ENCODE measurements around the gene DNAJB12.

DNAJB12 gene

GRCh38 chr10:72316748-72317435, 37.8 kb downstream of the DNAJB12 start:
- no peak for DNase-seq (ENCODE audit: extremely low spot score)
- POLR2A ChIA-PET, result interaction anchor here (0.9 kb wide), 1 partner anchor 19 kb away, joined by 4 read pairs; no protein-coding TSS in a partner anchor
- CTCF ChIA-PET, result interaction anchor here (1.2 to 1.8 kb wide), 3 partner anchors 10 to 42 kb away, joined by 3 to 9 read pairs (median 4); no protein-coding TSS in a partner anchor
- TF ChIP-seq, protein P1, sequence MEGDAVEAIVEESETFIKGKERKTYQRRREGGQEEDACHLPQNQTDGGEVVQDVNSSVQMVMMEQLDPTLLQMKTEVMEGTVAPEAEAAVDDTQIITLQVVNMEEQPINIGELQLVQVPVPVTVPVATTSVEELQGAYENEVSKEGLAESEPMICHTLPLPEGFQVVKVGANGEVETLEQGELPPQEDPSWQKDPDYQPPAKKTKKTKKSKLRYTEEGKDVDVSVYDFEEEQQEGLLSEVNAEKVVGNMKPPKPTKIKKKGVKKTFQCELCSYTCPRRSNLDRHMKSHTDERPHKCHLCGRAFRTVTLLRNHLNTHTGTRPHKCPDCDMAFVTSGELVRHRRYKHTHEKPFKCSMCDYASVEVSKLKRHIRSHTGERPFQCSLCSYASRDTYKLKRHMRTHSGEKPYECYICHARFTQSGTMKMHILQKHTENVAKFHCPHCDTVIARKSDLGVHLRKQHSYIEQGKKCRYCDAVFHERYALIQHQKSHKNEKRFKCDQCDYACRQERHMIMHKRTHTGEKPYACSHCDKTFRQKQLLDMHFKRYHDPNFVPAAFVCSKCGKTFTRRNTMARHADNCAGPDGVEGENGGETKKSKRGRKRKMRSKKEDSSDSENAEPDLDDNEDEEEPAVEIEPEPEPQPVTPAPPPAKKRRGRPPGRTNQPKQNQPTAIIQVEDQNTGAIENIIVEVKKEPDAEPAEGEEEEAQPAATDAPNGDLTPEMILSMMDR (IDR thresholded peaks at IDR 0.05; ENCODE audit: control extremely low read depth, extremely low read depth, low read depth, missing control alignments), result no peak

DNA sequence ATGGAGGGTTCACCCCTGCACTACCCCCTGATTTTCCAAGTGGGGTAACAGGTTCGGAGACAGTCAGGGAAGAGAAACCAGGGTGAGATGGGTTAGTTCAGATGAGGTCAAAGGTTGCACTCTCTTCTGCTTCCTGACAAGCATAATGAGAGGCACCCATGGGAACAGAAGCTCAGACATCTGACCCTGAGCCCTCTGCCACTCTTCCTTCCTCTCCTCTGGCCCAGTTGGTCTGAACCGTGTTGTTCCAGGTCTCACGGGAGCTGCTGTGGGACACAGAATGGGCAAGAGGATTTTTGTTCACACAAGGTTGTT, 38.4 kb downstream of the DNAJB12 start:
- TF ChIP-seq, protein P1 (IDR thresholded peaks at IDR 0.05; ENCODE audit: control extremely low read depth, extremely low read depth, low read depth, missing control alignments), result no peak
- DNase-seq (ENCODE audit: extremely low spot score), result no peak
- CTCF ChIA-PET, result interaction anchor here (1.2 to 1.8 kb wide), 4 partner anchors 9 to 41 kb away, joined by 3 to 9 read pairs (median 4); no protein-coding TSS in a partner anchor
- POLR2A ChIA-PET, result interaction anchor here (0.5 to 0.9 kb wide), 2 partner anchors 19 to 36 kb away, joined by 3 to 4 read pairs; no protein-coding TSS in a partner anchor

DNA sequence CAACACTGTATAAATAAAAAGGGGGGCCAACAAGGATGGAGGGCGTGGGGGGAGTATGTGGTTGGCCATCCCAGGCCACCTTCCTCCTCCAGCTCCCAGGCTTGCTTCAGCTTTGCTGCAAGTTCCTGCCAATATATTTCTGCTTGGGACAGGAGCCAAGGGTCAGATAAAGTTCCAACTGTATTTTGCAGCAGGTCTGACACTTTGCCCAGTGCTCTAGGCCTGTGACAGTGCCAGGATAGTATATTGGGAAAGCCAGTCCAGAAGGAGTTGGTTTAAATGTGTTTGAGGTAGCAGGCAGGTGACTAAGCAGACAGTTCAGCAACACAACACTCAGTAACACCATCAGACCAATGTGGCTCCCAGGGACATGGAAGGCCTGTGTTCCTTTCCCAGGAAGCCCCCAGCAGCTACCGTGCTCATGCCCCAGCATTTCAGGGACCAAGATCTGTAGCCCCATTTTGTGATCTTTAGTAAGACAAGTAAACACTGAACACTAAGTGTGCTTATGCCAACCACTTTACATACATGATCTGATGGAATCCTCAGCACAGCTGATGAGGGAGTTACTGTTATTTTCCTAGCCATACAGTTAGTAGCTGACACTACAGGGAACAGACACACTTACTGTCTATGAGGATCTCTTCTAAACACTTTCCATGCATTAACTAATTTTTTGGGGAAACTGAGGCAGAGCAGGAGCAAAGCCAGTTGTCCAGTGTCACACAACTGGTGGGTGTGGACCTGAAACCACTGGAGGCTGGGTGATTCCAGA, 38.9 kb downstream of the DNAJB12 start:
- ChIA-PET CTCF (interaction anchor here (0.9 to 1.8 kb wide), 4 partner anchors 9 to 21 kb away, joined by 3 to 9 read pairs (median 4); no protein-coding TSS in a partner anchor), POLR2A (interaction anchor here (0.5 to 1.7 kb wide), 2 partner anchors 12 to 35 kb away, joined by 3 to 4 read pairs; no protein-coding TSS in a partner anchor)
- DNase-seq (ENCODE audit: extremely low spot score), result no peak
- TF ChIP-seq, protein P1 (IDR thresholded peaks at IDR 0.05; ENCODE audit: control extremely low read depth, extremely low read depth, low read depth, missing control alignments), result no peak

GRCh38 chr10:72315054-72315453, 39.7 kb downstream of the DNAJB12 start:
- no peak for DNase-seq (ENCODE audit: extremely low spot score)
- POLR2A ChIA-PET, result interaction anchor here (1.7 kb wide), 1 partner anchor 11 kb away, joined by 4 read pairs; no protein-coding TSS in a partner anchor
- CTCF ChIA-PET, result interaction anchor here (0.9 to 1.6 kb wide), 3 partner anchors 8 to 22 kb away, joined by 3 to 4 read pairs (median 4); no protein-coding TSS in a partner anchor
- TF ChIP-seq, protein P1 (IDR thresholded peaks at IDR 0.05; ENCODE audit: control extremely low read depth, extremely low read depth, low read depth, missing control alignments), result no peak

DNA sequence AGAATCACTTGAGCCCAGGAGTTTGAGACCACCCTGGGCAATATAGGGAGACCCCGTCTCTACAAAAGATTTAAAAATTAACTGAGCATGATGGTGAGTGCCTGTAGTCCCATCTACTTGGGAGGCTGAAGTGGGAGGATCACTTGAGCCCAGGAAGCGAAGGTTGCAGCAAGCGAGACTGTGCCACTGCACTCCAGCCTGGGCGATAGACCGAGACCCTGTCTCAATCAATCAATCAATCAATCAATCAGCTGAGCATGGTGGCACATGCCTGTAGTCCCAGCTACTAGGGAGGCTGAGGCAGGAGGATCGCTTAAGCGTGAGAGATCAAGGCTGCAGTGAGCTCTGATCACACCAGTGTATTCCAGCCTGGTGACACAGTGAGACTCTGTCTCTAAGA, 40.5 kb downstream of the DNAJB12 start:
- CTCF ChIA-PET, result interaction anchor here (1.2 to 1.6 kb wide), 2 partner anchors 8 to 39 kb away, joined by 3 to 4 read pairs; no protein-coding TSS in a partner anchor
- POLR2A ChIA-PET, result interaction anchor here (1.7 kb wide), 1 partner anchor 10 kb away, joined by 4 read pairs; no protein-coding TSS in a partner anchor
- TF ChIP-seq, protein P1 (IDR thresholded peaks at IDR 0.05; ENCODE audit: control extremely low read depth, extremely low read depth, low read depth, missing control alignments), result no peak

DNA sequence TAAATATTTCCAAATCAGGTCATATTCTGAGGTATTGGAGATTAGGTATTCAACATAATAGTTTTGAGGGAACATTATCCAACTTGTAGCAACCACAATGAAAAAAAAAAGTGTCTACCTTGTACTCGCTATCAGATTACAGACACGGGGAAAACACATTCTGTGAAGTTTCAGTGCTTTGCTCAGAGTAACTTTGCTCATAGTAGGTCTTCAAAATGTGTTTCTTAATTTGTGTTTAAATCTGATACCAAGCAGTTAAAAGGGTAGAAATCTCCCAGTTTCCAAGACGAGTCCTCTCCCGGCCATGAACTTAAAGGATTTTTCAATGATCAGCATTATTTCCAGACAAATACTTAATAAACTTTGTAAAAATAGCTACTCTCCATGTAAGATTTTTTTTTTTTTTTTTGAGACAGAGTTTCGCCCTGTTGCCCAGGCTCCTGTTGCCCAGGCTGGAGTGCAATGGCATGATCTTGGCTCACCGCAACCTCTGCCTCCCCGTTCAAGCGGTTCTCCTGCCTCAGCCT, 41.8 kb downstream of the DNAJB12 start:
- no peak for DNase-seq (ENCODE audit: extremely low spot score)
- ChIA-PET POLR2A (no interaction called here), CTCF (interaction anchor here (1.1 to 2.4 kb wide), 4 partner anchors 8 to 38 kb away, joined by 3 to 7 read pairs (median 4); no protein-coding TSS in a partner anchor)
- TF ChIP-seq, protein P1 (IDR thresholded peaks at IDR 0.05; ENCODE audit: control extremely low read depth, extremely low read depth, low read depth, missing control alignments), result no peak

More for the DNA sequence above, 40.5 kb downstream of the DNAJB12 start:
- DNase-seq (ENCODE audit: extremely low spot score), result no peak

Data from GM10248 (cell line).